Activated CD4-positive, alpha-beta memory T cell treated with anti-CD3 and anti-CD28 coated beads, Interleukin-2, amount 10 ng/mL, durations not matched to agents 7 days and 5 days (primary cell): ENCODE data around the gene FGF12. TPM values are rescaled to one million over a fixed set of nuclear protein-coding genes. Genes with fewer than 3 reads are reported as not detected.

Experiments used
- CTCF ChIA-PET: fragments of 350-600 bp; sonication (Branson Sonifier 250); formaldehyde crosslinking; loops from one replicate; lab custom pipeline; 2021; ENCODE audit warnings: antibody characterized with exemption, inconsistent platforms; lab: Charles Lee
- POLR2A ChIA-PET: fragments of 350-600 bp; sonication (Branson Sonifier 250); formaldehyde crosslinking; loops from one replicate; lab custom pipeline; 2021; ENCODE audit warnings: antibody characterized with exemption; lab: Charles Lee
- DNase-seq: peaks from one replicate; pipeline ENCODE4 v3.0.0-alpha.2; 2020
- H3K27ac Mint-ChIP-seq: one replicate; pipeline ENCODE4 v1.8.0; 2021; ENCODE audit warnings: mild to moderate bottlenecking, mixed read lengths
- H3K27me3 Mint-ChIP-seq: one replicate; pipeline ENCODE4 v1.8.0; 2021; ENCODE audit warnings: mixed read lengths
- H3K36me3 Mint-ChIP-seq: one replicate; pipeline ENCODE4 v1.8.0; 2021; ENCODE audit warnings: low read depth, mixed read lengths
- H3K4me1 Mint-ChIP-seq: one replicate; pipeline ENCODE4 v1.8.0; 2021; ENCODE audit warnings: mixed read lengths
- H3K4me3 Mint-ChIP-seq: one replicate; pipeline ENCODE4 v1.8.0; 2021; ENCODE audit warnings: mild to moderate bottlenecking, mixed read lengths
- H3K9me3 Mint-ChIP-seq: one replicate; pipeline ENCODE4 v1.8.0; 2021; ENCODE audit warnings: mixed read lengths
- total RNA-seq, 2 experiments: library from RNA; stranded (reverse); gene quantifications; one replicate each; pipeline ENCODE4 v1.2.3, GENCODE V29; 2021

Gene FGF12
- total RNA-seq, 2 experiments from 2014 or later: not detected

- POLR2A ChIA-PET: no interaction called here
- Mint-ChIP-seq H3K4me1 (no peaks in the 10 kb centered on the region), H3K27ac (no peak overlapping the region), H3K9me3 (no peaks in the 10 kb centered on the region), H3K36me3 (no peaks in the 10 kb centered on the region), H3K27me3 (peaks cover 1% of the 10 kb centered on the region), H3K4me3 (no peak overlapping the region)
- CTCF ChIA-PET: no interaction called here
- no peak for DNase-seq
Measured at GRCh38 chr3:192653862-192654261, 73.5 kb downstream of the FGF12 start.

- no peak overlapping the region for H3K4me3 Mint-ChIP-seq
- POLR2A ChIA-PET: no interaction called here
- no peaks in the 10 kb centered on the region for H3K9me3 Mint-ChIP-seq
- H3K27me3 Mint-ChIP-seq: peaks cover 1% of the 10 kb centered on the region
- DNase-seq: no peak
- CTCF ChIA-PET: no interaction called here
- no peak overlapping the region for H3K27ac Mint-ChIP-seq
- no peaks in the 10 kb centered on the region for H3K36me3 Mint-ChIP-seq
- no peaks in the 10 kb centered on the region for H3K4me1 Mint-ChIP-seq
Measured at GRCh38 chr3:192652727-192653126, 74.6 kb downstream of the FGF12 start.

- no peaks in the 10 kb centered on the region for H3K4me1 Mint-ChIP-seq
- no peak overlapping the region for H3K27ac Mint-ChIP-seq
- CTCF ChIA-PET: no interaction called here
- DNase-seq: no peak
- H3K27me3 Mint-ChIP-seq: peaks cover 1% of the 10 kb centered on the region
- no peaks in the 10 kb centered on the region for H3K36me3 Mint-ChIP-seq
- H3K9me3 Mint-ChIP-seq: no peaks in the 10 kb centered on the region
- H3K4me3 Mint-ChIP-seq: no peak overlapping the region
- POLR2A ChIA-PET: no interaction called here
Measured at GRCh38 chr3:192651836-192652512, 75.4 kb downstream of the FGF12 start.

GRCh38 chr3:192645437-192645836 lies 81.9 kb downstream of the FGF12 start:
- Mint-ChIP-seq H3K36me3 (no peaks in the 10 kb centered on the region), H3K9me3 (no peaks in the 10 kb centered on the region), H3K27me3 (no peaks in the 10 kb centered on the region), H3K4me3 (no peak overlapping the region), H3K27ac (no peak overlapping the region), H3K4me1 (no peaks in the 10 kb centered on the region)
- ChIA-PET CTCF (no interaction called here), POLR2A (no interaction called here)
- DNase-seq: no peak

GRCh38 chr3:192642651-192643050 lies 84.7 kb downstream of the FGF12 start:
- no peak overlapping the region for H3K27ac Mint-ChIP-seq
- DNase-seq: no peak
- no peaks in the 10 kb centered on the region for H3K27me3 Mint-ChIP-seq
- no peaks in the 10 kb centered on the region for H3K9me3 Mint-ChIP-seq
- H3K36me3 Mint-ChIP-seq: no peaks in the 10 kb centered on the region
- H3K4me3 Mint-ChIP-seq: no peak overlapping the region
- ChIA-PET CTCF (interaction anchor here (0.8 kb wide), 1 partner anchor 11 kb away, joined by 3 read pairs; no protein-coding TSS in a partner anchor), POLR2A (no interaction called here)
- H3K4me1 Mint-ChIP-seq: no peaks in the 10 kb centered on the region

GRCh38 chr3:192641919-192642318 lies 85.4 kb downstream of the FGF12 start:
- no peaks in the 10 kb centered on the region for H3K4me1 Mint-ChIP-seq
- no peaks in the 10 kb centered on the region for H3K36me3 Mint-ChIP-seq
- no peak for DNase-seq
- ChIA-PET POLR2A (no interaction called here), CTCF (no interaction called here)
- no peaks in the 10 kb centered on the region for H3K9me3 Mint-ChIP-seq
- no peaks in the 10 kb centered on the region for H3K27me3 Mint-ChIP-seq
- H3K4me3 Mint-ChIP-seq: no peak overlapping the region
- no peak overlapping the region for H3K27ac Mint-ChIP-seq

- H3K9me3 Mint-ChIP-seq: no peaks in the 10 kb centered on the region
- ChIA-PET CTCF (no interaction called here), POLR2A (no interaction called here)
- DNase-seq: no peak
- H3K27me3 Mint-ChIP-seq: no peaks in the 10 kb centered on the region
- no peaks in the 10 kb centered on the region for H3K36me3 Mint-ChIP-seq
- H3K4me3 Mint-ChIP-seq: no peak overlapping the region
- no peaks in the 10 kb centered on the region for H3K4me1 Mint-ChIP-seq
- H3K27ac Mint-ChIP-seq: no peak overlapping the region
Measured at GRCh38 chr3:192639987-192640386, 87.4 kb downstream of the FGF12 start.

- Mint-ChIP-seq H3K9me3 (no peaks in the 10 kb centered on the region), H3K4me1 (no peaks in the 10 kb centered on the region), H3K27me3 (no peaks in the 10 kb centered on the region), H3K4me3 (no peak overlapping the region), H3K27ac (no peak overlapping the region), H3K36me3 (no peaks in the 10 kb centered on the region)
- ChIA-PET CTCF (no interaction called here), POLR2A (no interaction called here)
- DNase-seq: no peak
Measured at GRCh38 chr3:192637803-192638202, 89.5 kb downstream of the FGF12 start.

GRCh38 chr3:192636517-192637444 lies 90.6 kb downstream of the FGF12 start:
- no peaks in the 10 kb centered on the region for H3K4me1 Mint-ChIP-seq
- ChIA-PET POLR2A (no interaction called here), CTCF (no interaction called here)

GRCh38 chr3:192629429-192629828 lies 97.9 kb downstream of the FGF12 start:
- no peak overlapping the region for H3K27ac Mint-ChIP-seq
- DNase-seq: no peak
- H3K36me3 Mint-ChIP-seq: no peaks in the 10 kb centered on the region
- ChIA-PET POLR2A (no interaction called here), CTCF (no interaction called here)
- no peaks in the 10 kb centered on the region for H3K9me3 Mint-ChIP-seq
- H3K4me3 Mint-ChIP-seq: no peak overlapping the region
- no peaks in the 10 kb centered on the region for H3K4me1 Mint-ChIP-seq
- no peaks in the 10 kb centered on the region for H3K27me3 Mint-ChIP-seq

More at GRCh38 chr3:192636517-192637444, 90.6 kb downstream of the FGF12 start:
- Mint-ChIP-seq H3K36me3 (no peaks in the 10 kb centered on the region), H3K4me3 (no peak overlapping the region), H3K9me3 (no peaks in the 10 kb centered on the region), H3K27ac (no peak overlapping the region), H3K27me3 (no peaks in the 10 kb centered on the region)
- DNase-seq: no peak

GRCh38 chr3:192621909-192622308 lies 105.4 kb downstream of the FGF12 start:
- ChIA-PET POLR2A (no interaction called here), CTCF (no interaction called here)
- H3K4me3 Mint-ChIP-seq: no peak overlapping the region
- H3K9me3 Mint-ChIP-seq: no peaks in the 10 kb centered on the region
- no peaks in the 10 kb centered on the region for H3K27me3 Mint-ChIP-seq
- DNase-seq: no peak
- no peak overlapping the region for H3K27ac Mint-ChIP-seq
- no peaks in the 10 kb centered on the region for H3K4me1 Mint-ChIP-seq
- H3K36me3 Mint-ChIP-seq: no peaks in the 10 kb centered on the region

GRCh38 chr3:192620275-192620674 lies 107.1 kb downstream of the FGF12 start:
- Mint-ChIP-seq H3K4me3 (no peak overlapping the region), H3K27me3 (no peaks in the 10 kb centered on the region)

GRCh38 chr3:192611411-192611810 lies 115.9 kb downstream of the FGF12 start:
- H3K27ac Mint-ChIP-seq: no peak overlapping the region

More at GRCh38 chr3:192620275-192620674, 107.1 kb downstream of the FGF12 start:
- no peaks in the 10 kb centered on the region for H3K9me3 Mint-ChIP-seq
- no peaks in the 10 kb centered on the region for H3K4me1 Mint-ChIP-seq
- H3K36me3 Mint-ChIP-seq: no peaks in the 10 kb centered on the region
- ChIA-PET CTCF (no interaction called here), POLR2A (no interaction called here)
- H3K27ac Mint-ChIP-seq: no peak overlapping the region
- no peak for DNase-seq

More at GRCh38 chr3:192611411-192611810, 115.9 kb downstream of the FGF12 start:
- H3K4me3 Mint-ChIP-seq: no peak overlapping the region
- H3K4me1 Mint-ChIP-seq: no peaks in the 10 kb centered on the region
- H3K36me3 Mint-ChIP-seq: no peaks in the 10 kb centered on the region
- CTCF ChIA-PET: no interaction called here
- POLR2A ChIA-PET: no interaction called here
- no peaks in the 10 kb centered on the region for H3K27me3 Mint-ChIP-seq
- no peaks in the 10 kb centered on the region for H3K9me3 Mint-ChIP-seq
- DNase-seq: no peak
